Measurements from ENCODE around the gene FBXW8.
A peak's percentile ranks its signal among the peaks of the same experiment; 100 is the strongest.

The FBXW8 gene

GRCh38 chr12:116910645-116911451, at the start of gene FBXW8:
TSS of gene FBXW8 (plus strand) at chr12:116910950. CDS start at chr12:116911038, 88 bp downstream.
- peak; percentile 83 to 90 (median 85) for DNase-seq

GRCh38 chr12:116861320-116861719, 49.4 kb upstream of the FBXW8 start:
- no peak for DNase-seq

- DNase-seq: no peak
Measured at GRCh38 chr12:116862167-116862566, 48.6 kb upstream of the FBXW8 start.

DNA sequence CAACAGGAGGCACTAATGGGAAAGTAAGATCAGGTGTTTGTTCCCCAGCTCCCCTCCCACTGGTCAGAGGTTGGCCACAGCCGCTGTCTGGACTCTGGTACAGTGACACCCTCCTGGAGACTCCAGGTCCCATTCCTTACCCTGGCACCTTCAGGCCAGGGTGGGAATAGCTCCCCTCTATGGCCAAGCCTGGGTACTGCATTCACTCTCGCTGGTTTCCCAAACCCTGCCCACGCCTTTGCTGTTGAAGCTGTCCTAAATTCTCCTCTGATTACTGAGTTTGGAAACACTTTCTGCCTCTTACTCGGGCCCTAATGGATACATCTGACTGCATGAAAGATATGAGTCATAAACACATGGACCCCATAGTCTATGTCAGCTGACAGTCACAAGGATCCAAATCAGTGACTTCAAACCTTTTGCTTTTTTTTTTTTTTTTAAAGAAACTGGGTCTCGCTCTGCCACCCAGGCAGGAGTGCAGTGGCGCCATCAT, 47.4 kb upstream of the FBXW8 start:
- DNase-seq: peak in 1 of 3 experiments; percentile 20

DNA sequence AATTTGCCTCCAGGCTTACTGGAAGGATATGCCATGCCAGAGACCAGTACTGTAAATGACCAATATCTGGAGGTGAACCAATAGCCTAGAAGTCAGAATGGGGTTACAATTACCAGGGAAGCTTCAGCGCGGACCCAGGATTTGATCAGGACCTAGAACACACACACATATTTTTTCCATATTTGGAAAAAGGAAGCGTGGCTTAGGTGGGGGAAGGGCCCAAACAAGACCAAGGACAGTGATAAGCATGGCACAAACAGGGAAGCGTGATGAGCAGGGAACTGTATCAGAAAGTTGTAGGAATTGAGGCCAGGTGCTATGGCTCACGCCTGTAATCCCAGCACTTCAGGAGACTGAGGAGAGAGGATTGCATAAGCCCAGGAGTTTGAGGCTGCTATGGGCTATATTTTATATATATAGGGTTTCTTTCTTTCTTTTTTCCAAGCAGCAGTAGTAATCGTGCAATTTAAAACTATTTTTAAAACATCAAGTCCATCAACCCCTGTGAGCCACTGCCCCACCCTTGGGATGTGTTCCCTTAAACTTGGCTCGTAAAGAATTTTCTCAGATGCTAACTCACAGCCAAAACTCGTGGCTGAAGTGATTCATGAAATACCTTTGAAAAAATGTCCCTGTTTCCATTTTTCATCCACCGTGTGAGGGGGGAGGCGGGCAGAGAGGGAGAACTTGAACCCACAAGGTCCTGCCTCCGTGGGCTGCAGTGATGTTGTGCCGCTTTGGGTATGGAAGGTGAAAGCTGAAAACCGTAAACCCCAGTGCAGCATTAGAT, 46.2 kb upstream of the FBXW8 start:
- no peak for DNase-seq

- no peak for DNase-seq
Measured at GRCh38 chr12:116867523-116867922, 43.2 kb upstream of the FBXW8 start.

DNA sequence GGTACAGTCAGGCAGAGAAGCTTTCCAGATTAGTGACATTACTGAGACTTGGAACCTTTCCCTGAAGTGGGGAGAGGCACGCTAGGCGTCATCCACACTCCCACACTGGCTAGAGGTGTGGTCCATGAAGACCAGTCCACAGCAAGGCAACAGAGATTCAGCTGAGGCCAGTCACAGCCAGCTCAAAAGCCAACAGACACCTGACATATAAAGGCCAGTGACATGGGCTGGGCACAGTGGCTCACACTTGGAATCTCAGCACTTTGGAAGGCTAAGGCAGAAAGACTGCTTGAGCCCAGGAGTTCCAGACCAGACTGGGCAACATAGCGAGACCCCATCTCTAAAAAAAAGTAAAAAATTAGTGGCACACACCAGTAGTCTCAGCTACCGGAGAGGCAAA, 40.4 kb upstream of the FBXW8 start:
- DNase-seq: no peak

DNA sequence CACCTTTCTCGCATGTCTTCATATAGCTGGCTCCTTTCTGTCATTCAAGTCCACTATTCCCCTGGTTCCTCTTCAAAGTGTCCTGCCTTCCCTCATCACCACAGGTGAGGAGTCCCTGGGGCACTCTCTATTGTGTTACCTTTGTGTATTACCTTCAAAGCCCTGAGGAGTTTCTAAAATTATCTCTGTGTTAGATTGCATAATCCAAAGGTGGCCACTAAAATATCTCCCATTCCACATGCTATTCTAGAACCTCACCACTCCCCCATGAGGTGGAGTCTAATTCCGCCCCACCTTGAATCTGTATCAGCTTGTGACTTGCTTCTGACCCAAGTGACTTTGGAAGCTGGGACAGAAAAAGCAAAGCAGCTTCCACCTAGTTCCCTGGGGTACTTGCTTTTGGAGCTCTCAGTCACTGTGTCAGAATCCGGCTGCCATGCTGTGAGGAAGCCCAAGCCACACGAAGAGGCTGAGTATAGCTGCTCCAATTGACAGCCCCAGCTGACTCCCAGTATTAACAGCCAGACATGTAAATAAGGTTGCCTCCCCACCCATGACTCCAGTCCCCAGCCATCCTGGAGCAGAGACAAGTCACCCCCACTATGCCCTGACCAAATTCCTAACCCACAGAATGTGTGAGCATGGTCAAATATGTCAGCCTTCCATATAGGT, 36.3 kb upstream of the FBXW8 start:
- no peak for DNase-seq

DNA sequence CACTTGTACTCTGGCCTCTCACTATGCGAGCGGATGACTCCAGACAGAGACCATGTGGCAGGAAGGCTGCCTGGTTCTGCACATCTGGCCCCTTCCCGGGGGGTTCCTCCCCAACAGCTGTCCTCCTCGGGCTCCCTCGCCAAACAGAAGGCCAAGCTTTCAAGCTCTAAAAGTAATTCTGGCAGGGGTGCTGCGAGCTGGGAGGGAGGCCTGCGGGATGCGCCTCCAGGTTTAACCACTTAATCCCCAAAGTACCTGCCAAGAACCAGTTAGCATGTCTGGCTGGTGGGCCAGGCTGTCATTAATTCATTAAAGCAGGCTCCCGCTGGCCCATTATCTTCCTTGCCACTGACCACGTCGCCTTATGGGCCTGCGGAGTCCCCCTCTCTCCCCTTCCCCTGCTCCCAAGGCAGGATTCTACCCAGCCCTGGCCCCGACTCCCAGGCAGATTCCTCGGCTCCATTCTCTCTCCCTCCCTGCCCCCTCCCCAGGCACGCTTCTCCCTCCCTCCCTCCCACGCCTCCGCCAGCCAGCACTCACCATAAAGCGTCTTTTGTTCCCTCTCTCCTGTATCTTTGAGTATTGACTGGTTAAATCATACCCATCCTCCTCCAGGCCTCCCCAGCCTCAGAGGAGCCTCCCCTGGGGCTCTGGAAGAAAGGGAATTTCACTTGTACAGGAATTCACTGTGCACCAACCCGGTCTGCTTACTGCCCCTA, 34.4 kb upstream of the FBXW8 start:
- DNase-seq: no peak

DNA sequence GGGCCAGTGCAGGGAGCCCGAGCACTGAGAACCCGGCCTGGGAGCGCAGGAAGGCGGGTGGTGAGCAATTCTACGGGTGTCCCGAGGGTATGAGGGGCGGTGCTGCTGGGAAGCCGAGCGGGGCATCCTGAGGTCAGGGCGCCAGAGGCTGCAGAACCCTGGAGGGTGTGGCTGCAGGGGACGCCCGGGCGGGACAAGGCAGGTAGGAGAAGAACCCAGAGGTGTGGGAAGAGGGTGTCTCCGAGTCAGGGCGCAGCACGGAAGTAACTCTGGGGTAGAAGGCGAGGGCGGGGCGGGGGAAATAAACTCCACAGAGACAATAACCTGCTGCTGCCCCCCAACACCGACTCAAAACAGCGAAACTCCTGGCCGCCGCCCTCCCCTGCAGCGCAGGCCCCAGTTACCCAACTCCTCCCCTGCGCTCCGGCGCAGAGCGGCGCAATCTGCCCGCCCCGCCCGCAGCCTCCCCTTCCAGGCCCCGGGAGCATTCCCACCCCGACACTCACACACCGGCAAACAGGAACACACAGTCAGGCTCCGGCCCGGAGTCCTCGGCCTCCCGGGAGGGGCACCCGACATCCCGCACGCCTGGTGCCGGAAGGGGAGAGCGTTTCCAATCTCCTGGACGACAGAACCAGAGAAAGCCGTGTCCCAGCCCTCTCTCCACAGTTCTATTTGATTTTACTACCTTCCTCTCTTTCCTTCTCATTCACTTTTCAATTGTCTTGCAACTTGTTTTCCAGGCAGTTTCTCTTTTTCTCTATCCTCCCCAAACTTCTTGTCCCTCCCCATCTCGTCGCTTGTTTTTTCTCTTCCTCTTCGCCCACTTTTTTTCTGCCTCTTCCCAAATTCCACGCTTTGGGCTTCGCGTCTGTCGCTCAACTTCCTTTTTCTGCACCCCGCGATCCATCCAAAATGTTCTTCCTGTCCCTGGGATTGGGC, 31.9 kb upstream of the FBXW8 start:
- peak in 2 of 3 experiments; percentile 42 to 46 for DNase-seq

- DNase-seq: peak in 2 of 3 experiments; percentile 49 to 53
Measured at GRCh38 chr12:116879509-116880212, 31.1 kb upstream of the FBXW8 start.

GRCh38 chr12:116880213-116880816, 30.4 kb upstream of the FBXW8 start:
- no peak for DNase-seq

DNA sequence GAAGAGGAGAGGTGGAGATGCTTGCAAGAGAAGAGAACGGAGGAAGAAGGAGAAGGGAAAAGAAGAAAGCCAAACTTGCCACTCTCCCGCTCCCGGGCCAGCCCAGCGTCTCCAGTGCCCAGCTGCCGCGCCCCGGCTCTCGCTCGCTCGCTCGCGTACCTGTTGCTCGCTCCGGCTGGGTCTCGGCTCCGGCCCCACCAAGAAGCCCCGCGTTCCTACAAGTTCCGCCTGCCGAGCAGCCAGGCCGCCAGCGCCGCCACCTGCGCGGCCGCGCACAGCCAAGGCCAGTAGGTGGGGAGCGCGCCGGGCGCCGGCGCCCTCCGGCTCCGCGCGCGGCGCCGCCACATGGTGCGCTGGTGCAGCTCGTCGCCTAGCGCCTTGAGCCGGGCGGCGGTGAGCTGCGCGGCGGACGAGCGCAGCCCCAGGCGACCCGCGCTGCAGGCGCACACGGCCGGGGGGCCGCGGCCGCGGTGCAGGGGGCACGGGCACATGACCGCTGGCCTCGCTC, 29.9 kb upstream of the FBXW8 start:
- DNase-seq: peak; percentile 69 to 88 (median 88)

GRCh38 chr12:116881325-116881876, 29.3 kb upstream of the FBXW8 start, which contains the start of gene HRK:
TSS of gene HRK (minus strand) at chr12:116881441. CDS start at chr12:116881307, 134 bp downstream.
- peak in 2 of 3 experiments; percentile 42 to 88 for DNase-seq

DNA sequence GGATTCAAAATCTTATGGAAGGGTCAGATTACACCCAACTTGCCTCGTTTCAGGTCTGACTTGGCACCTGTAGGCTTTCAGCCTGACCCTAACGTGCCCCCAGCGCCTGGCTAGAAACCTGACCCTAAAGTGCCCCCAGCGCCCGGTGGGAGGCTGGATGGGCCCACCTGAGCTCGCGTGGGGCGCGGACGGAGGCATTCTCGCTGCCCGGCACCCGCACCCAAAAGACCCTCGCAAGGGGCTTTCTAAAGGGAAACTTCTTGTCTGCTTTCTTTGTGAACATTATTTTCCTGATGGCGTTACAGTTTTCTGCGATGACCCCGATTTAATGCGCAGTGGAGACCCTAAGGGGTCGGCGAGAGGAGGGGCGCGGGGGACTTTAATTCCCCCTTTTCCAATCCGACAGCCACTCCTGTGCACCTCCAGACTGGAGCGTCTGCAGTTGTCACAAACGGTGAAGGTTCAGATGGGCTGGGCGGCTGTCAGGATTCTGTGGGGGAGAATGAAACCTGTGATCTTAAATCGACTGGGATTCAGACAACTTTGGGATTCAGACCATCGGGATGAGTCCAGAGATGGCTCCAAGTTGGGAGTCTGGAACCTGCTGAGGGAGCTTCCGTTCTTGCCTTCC, 28.8 kb upstream of the FBXW8 start:
- peak in 1 of 3 experiments; percentile 34 for DNase-seq

DNA sequence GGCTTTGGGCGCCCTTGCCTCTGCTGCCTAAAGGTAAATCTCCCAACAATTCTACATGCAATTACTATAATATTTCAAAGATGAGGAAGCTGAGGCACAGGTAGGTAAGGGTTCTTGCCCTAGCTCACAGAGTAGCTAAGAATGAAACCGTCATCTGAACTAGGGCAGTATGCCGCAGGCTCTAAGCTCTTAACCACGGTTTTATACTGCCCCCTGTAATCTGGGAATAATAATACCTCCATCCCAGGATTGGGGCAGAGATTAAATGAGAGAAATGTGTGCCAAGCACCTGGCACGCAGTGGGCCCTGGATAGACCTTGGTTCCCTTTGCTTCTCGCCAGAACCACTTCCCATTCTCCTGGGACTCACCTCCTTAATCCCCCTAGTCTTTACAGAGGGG, 28.0 kb upstream of the FBXW8 start:
- peak in 1 of 3 experiments; percentile 42 for DNase-seq

DNA sequence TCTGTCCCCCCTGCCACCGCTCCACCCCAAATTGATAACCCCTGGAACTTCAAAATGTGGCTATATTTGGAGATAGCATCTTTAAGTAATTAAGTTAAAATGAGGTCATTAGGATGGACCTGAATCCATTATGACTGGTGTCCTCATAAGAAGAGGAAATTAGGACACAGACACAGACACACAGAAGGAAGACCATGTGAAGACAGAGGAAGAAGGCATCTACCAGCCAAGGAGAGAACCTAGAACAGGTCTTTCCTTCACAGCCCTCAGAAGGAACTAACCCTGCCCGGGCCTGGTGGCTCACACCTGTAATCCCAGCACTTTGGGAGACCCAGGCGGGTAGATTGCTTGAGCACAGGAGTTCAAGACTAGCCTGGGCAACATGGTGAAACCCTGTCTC, 25.9 kb upstream of the FBXW8 start:
- no peak for DNase-seq

- DNase-seq: no peak
Measured at GRCh38 chr12:116885491-116885890, 25.3 kb upstream of the FBXW8 start.

- no peak for DNase-seq
Measured at GRCh38 chr12:116887244-116887643, 23.5 kb upstream of the FBXW8 start.
